Subcutaneous abdominal adipose tissue (tissue), 5 donors: ENCODE data around the gene PRKRIP1.

Experiments used
- H3K27ac ChIP-seq: one replicate; pipeline ENCODE4 v1.7.0; 2013; ENCODE audit warnings: low read depth, mild to moderate bottlenecking, inconsistent platforms, low read length, moderate library complexity
- H3K27me3 ChIP-seq, 5 donors: one replicate each; pipeline ENCODE4 v1.7.0; 2013; ENCODE audit warnings: low read length in 5 of 5, inconsistent platforms in 1 of 5; ENCODE audit not compliant: control insufficient read depth in 5 of 5, insufficient read depth in 4 of 5
- H3K36me3 ChIP-seq, 5 donors: one replicate each; pipeline ENCODE4 v1.7.0; 2013; ENCODE audit warnings: low read length in 5 of 5; ENCODE audit not compliant: control insufficient read depth in 5 of 5, insufficient read depth in 5 of 5
- H3K4me1 ChIP-seq, 5 donors: one replicate each; pipeline ENCODE4 v1.7.0; 2013; ENCODE audit warnings: low read length in 5 of 5, mild to moderate bottlenecking in 3 of 5, moderate library complexity in 1 of 5; ENCODE audit not compliant: control insufficient read depth in 5 of 5, insufficient read depth in 5 of 5
- H3K4me3 ChIP-seq, 5 donors: one replicate each; pipeline ENCODE4 v1.7.0; 2013; ENCODE audit warnings: low read length in 5 of 5, low read depth in 1 of 5
- H3K9ac ChIP-seq, 5 donors: one replicate each; pipeline ENCODE4 v1.7.0; 2013; ENCODE audit warnings: low read length in 5 of 5, mild to moderate bottlenecking in 4 of 5, moderate library complexity in 3 of 5
- H3K9me3 ChIP-seq, 5 donors: one replicate each; pipeline ENCODE4 v1.7.0; 2013; ENCODE audit warnings: low read length in 5 of 5; ENCODE audit not compliant: control insufficient read depth in 5 of 5
- donor health status: healthy.
- donor health status: healthy.
- donor health status: healthy.
- donor health status: healthy.
- donor health status: healthy.

The PRKRIP1 gene

GRCh38 chr7:102464577-102465280, 68.6 kb downstream of the PRKRIP1 start, which contains the start of the genes ALKBH4 and LRWD1:
Gene ALKBH4, minus strand, starts transcription at chr7:102464863. Its CDS starts 27 bp downstream, at chr7:102464836.
Gene LRWD1, plus strand, starts transcription at chr7:102464984. Its CDS starts 97 bp downstream, at chr7:102465081.
- Histone ChIP-seq H3K27me3 (no peaks in the 10 kb centered on the region), H3K9ac (peak within 1 kb of the TSS; percentile 81 to 100 (median 98)), H3K4me1 (peaks cover 4 to 28% (median 23%) of the 10 kb centered on the region in 5 donors), H3K4me3 (peak within 1 kb of the TSS; percentile 91 to 100 (median 98)), H3K27ac (peak within 1 kb of the TSS; percentile 74), H3K36me3 (peaks cover 0 to 20% (median 0%) of the 10 kb centered on the region in 5 donors), H3K9me3 (no peaks in the 10 kb centered on the region)

- Histone ChIP-seq H3K27me3 (no peaks in the 10 kb centered on the region), H3K4me3 (peak overlapping the region in 2 of 5 donors; percentile 100)
Observed at GRCh38 chr7:102466097-102466496, 69.9 kb downstream of the PRKRIP1 start.

DNA sequence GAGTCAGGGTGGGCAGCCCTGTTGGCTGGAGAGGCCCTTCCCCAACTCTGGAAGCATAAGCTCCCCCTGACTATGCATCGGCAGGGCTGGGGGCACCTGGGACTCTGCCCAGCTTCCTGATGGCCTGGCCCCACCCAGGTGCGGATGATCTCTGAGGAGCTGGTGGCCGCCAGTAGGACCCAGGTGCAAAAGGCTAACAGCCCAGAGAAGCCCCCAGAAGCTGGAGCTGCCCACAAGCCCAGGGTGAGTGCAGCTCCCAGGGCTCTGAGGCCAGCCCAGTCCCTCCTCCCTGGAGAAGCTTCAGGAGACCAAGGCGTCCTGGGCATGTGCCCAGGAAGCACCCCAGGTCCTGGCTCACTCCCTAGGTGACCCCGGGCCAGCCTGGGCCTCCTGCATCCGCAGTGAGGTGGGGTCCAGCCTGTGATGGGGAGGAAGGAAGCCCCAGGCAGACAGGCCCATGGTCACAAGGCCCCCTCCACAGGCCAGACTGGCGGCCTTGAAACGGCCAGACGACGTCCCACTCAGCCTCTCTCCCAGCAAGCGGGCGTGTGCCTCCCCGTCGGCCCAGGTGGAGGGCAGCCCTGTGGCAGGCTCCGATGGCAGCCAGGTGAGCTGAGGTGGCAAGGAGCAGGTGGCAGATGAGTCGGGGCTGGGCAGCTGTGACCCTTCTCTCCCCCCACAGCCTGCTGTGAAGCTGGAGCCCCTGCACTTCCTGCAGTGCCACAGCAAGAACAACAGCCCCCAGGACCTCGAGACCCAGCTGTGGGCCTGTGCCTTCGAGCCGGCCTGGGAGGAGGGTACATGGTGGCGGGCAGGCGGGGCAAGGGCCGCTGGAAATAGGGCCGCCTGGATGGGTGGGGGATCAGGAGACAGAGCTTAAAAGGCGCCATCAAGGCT, 71.7 kb downstream of the PRKRIP1 start:
- no peak overlapping the region for H3K27ac ChIP-seq
- H3K4me1 ChIP-seq: peaks cover 4 to 31% (median 23%) of the 10 kb centered on the region in 5 donors
- H3K27me3 ChIP-seq: no peaks in the 10 kb centered on the region
- no peak overlapping the region for H3K4me3 ChIP-seq
- H3K9ac ChIP-seq: no peak overlapping the region
- peaks cover 0 to 29% (median 13%) of the 10 kb centered on the region in 5 donors for H3K36me3 ChIP-seq
- H3K9me3 ChIP-seq: no peaks in the 10 kb centered on the region

More at GRCh38 chr7:102466097-102466496, 69.9 kb downstream of the PRKRIP1 start:
- Histone ChIP-seq H3K27ac (no peak overlapping the region), H3K9ac (peak overlapping the region in 1 of 5 donors; percentile 77), H3K4me1 (peaks cover 4 to 31% (median 23%) of the 10 kb centered on the region in 5 donors), H3K9me3 (no peaks in the 10 kb centered on the region), H3K36me3 (peaks cover 0 to 19% (median 4%) of the 10 kb centered on the region in 5 donors)

DNA sequence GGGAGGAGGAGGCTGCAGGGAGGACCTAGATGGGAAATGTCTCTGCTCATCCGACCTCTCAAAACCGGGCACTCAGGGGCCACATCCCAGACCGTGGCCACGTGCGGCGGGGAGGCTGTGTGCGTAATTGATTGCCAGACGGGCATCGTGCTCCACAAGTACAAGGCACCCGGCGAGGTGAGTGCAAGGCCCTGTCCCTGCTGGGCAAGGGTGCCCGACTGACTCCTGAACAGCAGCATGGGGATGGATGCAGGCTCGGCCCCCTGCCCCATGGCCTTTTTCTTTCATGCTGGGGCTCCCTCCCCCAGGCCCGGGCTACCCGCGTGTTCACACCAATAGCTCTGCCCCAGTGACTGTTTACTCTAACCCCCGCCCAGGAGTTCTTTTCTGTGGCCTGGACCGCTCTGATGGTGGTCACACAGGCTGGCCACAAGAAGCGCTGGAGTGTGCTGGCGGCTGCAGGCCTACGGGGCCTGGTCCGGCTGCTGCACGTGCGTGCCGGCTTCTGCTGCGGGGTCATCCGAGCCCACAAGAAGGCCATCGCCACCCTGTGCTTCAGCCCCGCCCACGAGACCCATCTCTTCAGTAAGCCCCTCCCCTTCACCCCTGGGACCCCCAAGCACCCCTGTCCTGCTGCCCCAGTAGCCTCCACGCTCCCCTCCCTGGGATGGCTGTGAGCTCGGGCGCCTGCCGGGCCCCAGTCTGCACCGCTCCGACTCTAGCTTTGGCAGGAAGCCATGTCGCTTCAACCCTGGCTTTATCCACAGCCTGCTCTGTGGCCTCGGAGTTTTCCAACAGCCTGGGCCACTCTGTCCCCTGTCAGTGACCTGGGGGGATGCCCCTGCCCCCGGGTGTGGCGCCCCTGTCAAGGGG, 72.6 kb downstream of the PRKRIP1 start:
- H3K9ac ChIP-seq: no peak overlapping the region
- no peak overlapping the region for H3K27ac ChIP-seq
- H3K36me3 ChIP-seq: peaks cover 0 to 38% (median 22%) of the 10 kb centered on the region in 5 donors
- H3K4me3 ChIP-seq: no peak overlapping the region
- no peaks in the 10 kb centered on the region for H3K27me3 ChIP-seq
- peaks cover 2 to 26% (median 20%) of the 10 kb centered on the region in 5 donors for H3K4me1 ChIP-seq
- H3K9me3 ChIP-seq: no peaks in the 10 kb centered on the region

GRCh38 chr7:102469351-102469971, 73.3 kb downstream of the PRKRIP1 start:
- H3K27me3 ChIP-seq: no peaks in the 10 kb centered on the region
- H3K9ac ChIP-seq: no peak overlapping the region
- no peak overlapping the region for H3K27ac ChIP-seq
- H3K4me3 ChIP-seq: no peak overlapping the region
- no peaks in the 10 kb centered on the region for H3K9me3 ChIP-seq
- H3K36me3 ChIP-seq: peaks cover 0 to 42% (median 24%) of the 10 kb centered on the region in 5 donors
- H3K4me1 ChIP-seq: peaks cover 1 to 19% (median 13%) of the 10 kb centered on the region in 5 donors

DNA sequence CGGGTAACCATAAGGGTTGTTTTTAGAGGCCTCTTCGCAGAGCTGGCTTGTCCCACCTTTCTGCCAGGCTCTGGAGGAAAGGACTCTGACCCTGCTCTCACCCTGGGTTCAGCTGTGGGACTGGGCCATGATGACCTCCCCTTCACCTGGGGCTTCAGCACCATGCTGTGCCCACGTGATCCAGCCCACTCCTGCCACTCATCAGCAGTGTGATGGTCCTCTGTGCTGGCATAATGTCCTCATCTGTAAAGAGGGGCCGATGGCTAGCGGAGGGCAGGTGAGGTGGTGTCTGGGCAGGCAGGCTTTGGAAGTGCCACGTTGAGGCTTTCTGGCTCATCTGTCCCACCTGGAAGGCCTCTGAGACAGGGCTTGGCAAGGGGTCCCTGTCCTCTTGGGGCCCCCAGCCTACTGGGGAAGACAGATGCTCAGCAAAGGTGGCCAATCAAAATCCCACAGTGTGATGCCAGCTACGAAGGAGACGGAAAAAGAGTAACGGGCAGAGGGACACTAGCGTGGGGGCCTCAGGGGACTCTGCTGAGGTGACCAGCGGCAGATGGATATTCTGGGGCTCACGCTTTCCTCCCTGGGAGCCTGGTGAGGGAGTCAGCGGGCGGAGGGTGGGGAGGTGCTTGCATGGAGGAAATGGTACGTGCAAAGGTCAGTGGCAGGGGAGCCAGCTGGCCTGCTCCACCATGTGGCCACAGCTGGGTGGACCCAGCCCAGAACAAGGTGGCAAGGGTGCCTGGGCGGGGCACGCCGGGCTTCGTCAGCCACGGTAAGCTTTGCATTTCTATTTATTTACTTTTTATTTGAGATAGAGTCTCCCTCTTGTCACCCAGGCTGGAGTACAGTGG, 74.0 kb downstream of the PRKRIP1 start:
- Histone ChIP-seq H3K4me1 (peaks cover 1 to 15% (median 10%) of the 10 kb centered on the region in 5 donors), H3K9me3 (no peaks in the 10 kb centered on the region), H3K4me3 (no peak overlapping the region), H3K36me3 (peaks cover 0 to 42% (median 24%) of the 10 kb centered on the region in 5 donors), H3K27ac (no peak overlapping the region), H3K9ac (no peak overlapping the region), H3K27me3 (no peaks in the 10 kb centered on the region)

DNA sequence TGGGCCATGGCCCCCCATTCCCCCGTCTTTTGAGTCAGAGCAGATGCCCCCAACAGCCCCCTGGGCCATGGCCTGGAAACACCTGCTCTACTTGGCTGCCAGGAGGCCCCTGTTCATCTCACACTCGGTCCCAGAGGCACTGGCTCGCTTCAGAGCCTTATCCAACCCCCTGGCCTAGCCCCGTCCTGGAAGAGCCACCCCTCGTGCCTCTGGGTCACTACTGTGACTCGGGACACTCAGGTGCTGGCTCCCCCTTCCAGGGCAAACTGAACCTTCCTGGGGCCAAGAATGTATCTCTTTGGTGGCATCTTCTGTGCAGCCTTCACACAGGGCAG, 75.6 kb downstream of the PRKRIP1 start:
- Histone ChIP-seq H3K9me3 (no peaks in the 10 kb centered on the region), H3K4me3 (no peak overlapping the region), H3K27ac (no peak overlapping the region), H3K4me1 (peaks cover 0 to 6% (median 0%) of the 10 kb centered on the region in 5 donors), H3K9ac (no peak overlapping the region), H3K27me3 (no peaks in the 10 kb centered on the region), H3K36me3 (peaks cover 0 to 42% (median 24%) of the 10 kb centered on the region in 5 donors)

GRCh38 chr7:102472126-102473041, 76.2 kb downstream of the PRKRIP1 start:
- Histone ChIP-seq H3K9ac (no peak overlapping the region), H3K4me3 (no peak overlapping the region), H3K27ac (no peak overlapping the region), H3K4me1 (peaks cover 0 to 3% (median 0%) of the 10 kb centered on the region in 5 donors), H3K36me3 (peaks cover 0 to 42% (median 24%) of the 10 kb centered on the region in 5 donors), H3K27me3 (no peaks in the 10 kb centered on the region), H3K9me3 (no peaks in the 10 kb centered on the region)
